Esophagus muscularis mucosa (tissue), 4 donors: ENCODE measurements around the gene RFPL3. TPM values are rescaled to one million over a fixed set of nuclear protein-coding genes. Genes with fewer than 3 reads are reported as not detected.
"Not testable (repeated sequence)": the region's sequence is repeated elsewhere in the genome, so short reads cannot be mapped to it uniquely, and the experiment has no call there.

Experiments
- DNase-seq: peaks from one replicate; pipeline ENCODE4 v3.0.0-alpha.2; 2017; ENCODE audit errors: extremely low spot score
- H3K27ac ChIP-seq, 4 donors: fragments of 200-600 bp; sonication (generic); replicated peaks in 1 of 4; 1 replicate in 3 of 4; 2 replicates in 1 of 4; pipeline ENCODE4 v1.5.1; 2016 to 2019; ENCODE audit warnings: mild to moderate bottlenecking in 1 of 4
- H3K27me3 ChIP-seq, 4 donors: fragments of 200-600 bp; sonication (generic); one replicate each; pipeline versions ENCODE4 v1.5.1 to v1.6.0; 2016 to 2019
- H3K36me3 ChIP-seq, 4 donors: fragments of 200-600 bp; sonication (generic); one replicate each; pipeline ENCODE4 v1.5.1; 2016 to 2019
- H3K4me1 ChIP-seq, 4 donors: fragments of 200-600 bp; sonication (generic); one replicate each; pipeline ENCODE4 v1.5.1; 2016 to 2019
- H3K4me3 ChIP-seq, 4 donors: fragments of 200-600 bp; sonication (generic); 1 replicate in 2 of 4; 2 replicates in 2 of 4; pipeline ENCODE4 v1.5.1; 2016 to 2019; ENCODE audit warnings: mild to moderate bottlenecking in 4 of 4, moderate library complexity in 1 of 4
- H3K9me3 ChIP-seq, 4 donors: fragments of 200-600 bp; sonication (generic); 1 replicate in 3 of 4; 2 replicates in 1 of 4; pipeline ENCODE4 v1.5.1; 2016 to 2019
- CTCF ChIP-seq, 3 experiments: fragments of 200-600 bp in 2 of 3; fragments of 450-650 bp in 1 of 3; sonication (generic) in 2 of 3; IDR thresholded peaks; one replicate each; pipeline ENCODE4 v1.5.1; 2017 to 2019; ENCODE audit warnings: antibody characterized with exemption in 3 of 3, mild to moderate bottlenecking in 2 of 3, moderate library complexity in 1 of 3
- EP300 ChIP-seq: sonication (generic); formaldehyde crosslinking; IDR thresholded peaks from one replicate; pipeline ENCODE4 v1.6.1; 2017; ENCODE audit warnings: antibody characterized with exemption
- POLR2A ChIP-seq: fragments of 450-650 bp; IDR thresholded peaks from one replicate; pipeline ENCODE4 v1.6.1; 2017; ENCODE audit warnings: antibody characterized with exemption, moderate library complexity, mild to moderate bottlenecking, low read depth
- POLR2AphosphoS5 ChIP-seq, 2 donors: sonication (generic); formaldehyde crosslinking; IDR thresholded peaks; one replicate each; pipeline ENCODE4 v1.6.1; 2017; ENCODE audit warnings: antibody characterized with exemption in 2 of 2
- WGBS: methylation state at CpG from one replicate; pipeline ENCODE4 v1.1.5; 2018; 5-methylcytosine and 5-hydroxymethylcytosine counted together
- intact Hi-C: fragments of 100-400 bp; cut with DNase I; formaldehyde crosslinking; loops from one replicate; pipeline ENCODE4 v1.15.1; 2023
- total RNA-seq, 4 donors: library from RNA; depleted of rRNA; stranded (reverse); fragments of >200 nt; gene quantifications; one replicate each; pipeline versions ENCODE4 v1.1.0 to v1.2.1, GENCODE V29; 2016

RFPL3 gene
- total RNA-seq, result not detected

DNA sequence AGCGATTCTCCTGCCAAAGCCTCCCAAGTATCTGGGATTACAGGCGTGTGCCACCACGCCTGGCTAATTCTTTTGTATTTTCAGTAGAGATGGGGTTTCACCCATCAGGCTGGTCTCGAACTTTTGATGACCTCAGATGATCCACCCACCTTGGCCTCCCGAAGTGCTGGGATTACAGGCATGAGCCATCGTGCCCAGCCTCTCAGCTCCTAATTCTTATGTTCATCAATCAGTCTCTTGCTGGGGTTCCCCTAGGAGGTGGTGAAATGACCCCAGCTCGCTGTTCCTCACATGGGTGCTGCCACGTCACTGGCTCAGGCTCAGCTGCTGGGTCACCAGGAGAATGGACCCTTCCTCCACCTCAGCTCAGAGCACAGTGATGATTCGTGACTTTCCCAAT is at the start of gene RFPL3:
TSS of gene RFPL3 (plus strand) at position 301 of the 400 bp plus-strand sequence. CDS start 205 bp downstream, outside the sequence.
- H3K36me3 ChIP-seq, H3K27ac ChIP-seq, H3K4me3 ChIP-seq, H3K9me3 ChIP-seq, H3K4me1 ChIP-seq, intact Hi-C loops, DNase-seq: not testable (repeated sequence)
- WGBS, result 73% methylated on average over 9 of the region's 9 CpGs
- peaks cover 0 to 17% (median 0%) of the 10 kb centered on the region in 4 donors for H3K27me3 ChIP-seq

DNA sequence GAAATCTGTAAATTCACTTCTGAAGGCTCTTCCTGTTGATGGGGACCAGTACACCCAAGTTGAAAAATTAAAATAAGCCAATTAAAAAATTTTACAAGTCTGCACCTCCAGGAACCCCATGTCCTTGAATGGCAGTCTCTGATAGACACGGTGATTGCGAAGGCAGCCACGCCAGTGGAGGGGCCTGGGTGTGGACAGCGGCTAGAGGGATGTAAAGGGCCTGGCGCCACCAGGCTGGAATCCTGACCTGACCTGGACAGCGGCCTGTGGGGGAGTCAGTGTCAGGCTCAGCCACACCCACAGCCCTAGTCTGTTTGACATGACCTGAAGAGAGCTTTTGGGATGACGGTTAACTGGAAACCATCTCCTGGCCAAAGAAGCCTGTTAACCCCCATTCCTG is 49.5 kb upstream of the RFPL3 start:
- intact Hi-C loops, result no loop called here
- no peak for TF ChIP-seq EP300
- no peak for TF ChIP-seq POLR2A
- TF ChIP-seq POLR2AphosphoS5 (IDR thresholded peaks at IDR 0.05), result no peak
- no peak for TF ChIP-seq CTCF (IDR thresholded peaks at IDR 0.05)
- H3K9me3 ChIP-seq, result no peaks in the 10 kb centered on the region
- no peak overlapping the region for H3K4me3 ChIP-seq
- no peak overlapping the region for H3K27ac ChIP-seq
- no peaks in the 10 kb centered on the region for H3K4me1 ChIP-seq
- DNase-seq, result peak; percentile 74
- peaks cover 0 to 61% (median 0%) of the 10 kb centered on the region in 4 donors for H3K27me3 ChIP-seq
- 93% methylated on average over 5 of the region's 7 CpGs for WGBS
- H3K36me3 ChIP-seq, result no peaks in the 10 kb centered on the region

DNA sequence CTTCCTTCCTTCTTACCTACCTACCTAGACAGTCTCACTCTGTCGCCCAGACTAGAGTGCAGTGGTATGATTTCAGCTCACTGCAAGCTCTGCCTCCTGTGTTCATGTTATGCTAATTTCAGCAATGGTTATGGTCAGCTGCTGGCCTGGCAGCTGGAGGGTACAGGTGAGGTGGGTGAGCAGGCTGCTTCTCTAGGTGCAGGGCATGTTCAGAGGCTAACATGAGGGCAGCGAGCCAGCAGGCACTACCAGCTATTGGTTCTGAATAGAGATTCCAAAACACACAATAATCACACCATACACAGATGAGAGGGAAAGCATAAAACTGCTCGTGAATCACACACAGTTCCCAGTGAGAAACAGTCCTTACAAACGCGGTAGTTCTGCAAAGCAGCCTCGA is 48.7 kb upstream of the RFPL3 start:
- Histone ChIP-seq H3K9me3 (no peaks in the 10 kb centered on the region), H3K4me3 (no peak overlapping the region), H3K36me3 (no peaks in the 10 kb centered on the region), H3K27ac (no peak overlapping the region), H3K27me3 (peaks cover 0 to 61% (median 0%) of the 10 kb centered on the region in 4 donors), H3K4me1 (no peaks in the 10 kb centered on the region)
- WGBS, result 82% methylated on average over 6 of the region's 6 CpGs
- TF ChIP-seq POLR2A (no peak), EP300 (no peak), POLR2AphosphoS5 (IDR thresholded peaks at IDR 0.05) (no peak), CTCF (IDR thresholded peaks at IDR 0.05) (no peak)
- intact Hi-C loops, result no loop called here
- DNase-seq, result peak; percentile 81

- intact Hi-C loops, result no loop called here
- peak; percentile 42 for DNase-seq
- H3K9me3 ChIP-seq, result no peaks in the 10 kb centered on the region
- 56% methylated on average over 5 of the region's 9 CpGs for WGBS
- TF ChIP-seq EP300 (no peak), CTCF (IDR thresholded peaks at IDR 0.05) (no peak)
- no peaks in the 10 kb centered on the region for H3K4me1 ChIP-seq
- no peak overlapping the region for H3K27ac ChIP-seq
- H3K4me3 ChIP-seq, result no peak overlapping the region
- peaks cover 0 to 61% (median 0%) of the 10 kb centered on the region in 4 donors for H3K27me3 ChIP-seq
- no peaks in the 10 kb centered on the region for H3K36me3 ChIP-seq
Measured at GRCh38 chr22:32309585-32310251, 47.9 kb upstream of the RFPL3 start.

- Histone ChIP-seq H3K4me1 (no peaks in the 10 kb centered on the region), H3K27me3 (peaks cover 0 to 56% (median 0%) of the 10 kb centered on the region in 4 donors), H3K36me3 (no peaks in the 10 kb centered on the region), H3K9me3 (peaks cover 0 to 2% (median 0%) of the 10 kb centered on the region in 4 donors), H3K4me3 (no peak overlapping the region), H3K27ac (no peak overlapping the region)
- DNase-seq, result peak; percentile 70
- intact Hi-C loops, result no loop called here
- WGBS, result 77% methylated on average over 5 of the region's 5 CpGs
- TF ChIP-seq CTCF (IDR thresholded peaks at IDR 0.05) (no peak), POLR2A (no peak), EP300 (no peak), POLR2AphosphoS5 (IDR thresholded peaks at IDR 0.05) (no peak)
Measured at GRCh38 chr22:32310777-32311176, 46.9 kb upstream of the RFPL3 start.
